PC-9 (cell line): ENCODE data around the gene OR10A4. TPM values are rescaled to one million over a fixed set of nuclear protein-coding genes. Genes with fewer than 3 reads are reported as not detected.
"Not testable (repeated sequence)": the region's sequence is repeated elsewhere in the genome, so short reads cannot be mapped to it uniquely, and the experiment has no call there.

Experiments
- BruUV-seq: library from RNA; stranded (reverse); fragments of 400-500 nt; replicated peaks from 2 replicates; lab custom pipeline; 2021; lab: Mats Ljungman, UMichigan
- CTCF ChIA-PET: fragments of 300-600 bp; sonication (Branson Sonifier 250); formaldehyde crosslinking; loops from one replicate; lab custom pipeline; 2022; ENCODE audit warnings: antibody characterized with exemption; lab: Charles Lee
- POLR2A ChIA-PET: fragments of 300-600 bp; sonication (Branson Sonifier 250); formaldehyde crosslinking; loops from one replicate; lab custom pipeline; 2022; ENCODE audit warnings: antibody characterized with exemption; ENCODE audit not compliant: unreplicated experiment; lab: Charles Lee
- DNase-seq, 2 experiments: peaks; one replicate each; pipeline versions ENCODE4 v3.0.0 to v3.0.0-alpha.2; 2015 to 2022; ENCODE audit warnings: mixed read lengths in 1 of 2
- H2AFZ ChIP-seq: fragments of 200-600 bp; sonication (generic); 2 replicates; pipeline ENCODE4 v1.8.1; 2017; ENCODE audit warnings: antibody characterized with exemption
- H3F3A ChIP-seq: fragments of 200-600 bp; sonication (generic); 2 replicates; pipeline ENCODE4 v1.8.1; 2017; ENCODE audit warnings: antibody characterized with exemption, mild to moderate bottlenecking, low read depth; ENCODE audit not compliant: insufficient read depth
- H3K27ac ChIP-seq: fragments of 200-600 bp; sonication (generic); 2 replicates; pipeline ENCODE4 v1.6.1; 2016; ENCODE audit warnings: mixed run types
- H3K27me3 ChIP-seq: fragments of 200-600 bp; sonication (generic); 2 replicates; pipeline ENCODE4 v1.6.1; 2016; ENCODE audit warnings: low read depth, mixed run types; ENCODE audit not compliant: insufficient read depth
- H3K36me3 ChIP-seq: fragments of 200-600 bp; sonication (generic); 2 replicates; pipeline ENCODE4 v1.6.1; 2016; ENCODE audit warnings: low read depth, mixed run types
- H3K4me1 ChIP-seq: fragments of 200-600 bp; sonication (generic); replicated peaks from 2 replicates; pipeline ENCODE4 v1.6.1; 2016; ENCODE audit warnings: mixed run types; ENCODE audit not compliant: insufficient read depth
- H3K4me2 ChIP-seq: fragments of 200-600 bp; sonication (generic); 2 replicates; pipeline ENCODE4 v1.6.1; 2017; ENCODE audit warnings: mixed run types
- H3K4me3 ChIP-seq: fragments of 200-600 bp; sonication (generic); 2 replicates; pipeline ENCODE4 v1.6.1; 2016; ENCODE audit warnings: mixed run types
- H3K79me2 ChIP-seq: fragments of 200-600 bp; sonication (generic); 2 replicates; pipeline ENCODE4 v1.6.1; 2017; ENCODE audit warnings: low read depth, mixed run types
- H3K9me2 ChIP-seq: fragments of 200-600 bp; sonication (generic); 2 replicates; pipeline ENCODE4 v1.8.1; 2017; ENCODE audit warnings: mild to moderate bottlenecking; ENCODE audit not compliant: insufficient read depth
- H3K9me3 ChIP-seq: fragments of 200-600 bp; sonication (generic); 2 replicates; pipeline ENCODE4 v1.8.1; 2016; ENCODE audit warnings: low read depth; ENCODE audit not compliant: insufficient read depth
- H4K20me1 ChIP-seq: fragments of 200-600 bp; sonication (generic); 2 replicates; pipeline ENCODE4 v1.8.1; 2017; ENCODE audit not compliant: insufficient read depth
- EZH2 ChIP-seq: fragments of 200-600 bp; sonication (generic); IDR thresholded peaks from 2 replicates; pipeline ENCODE4 v1.8.0; 2017; ENCODE audit warnings: antibody characterized with exemption, low read depth
- intact Hi-C: fragments of 100-400 bp; cut with micrococcal nuclease; formaldehyde crosslinking; loops from one replicate; pipeline ENCODE4 v1.10.0; 2022; ENCODE audit not compliant: unreplicated experiment
- total RNA-seq: library from RNA; stranded (reverse); gene quantifications from 2 replicates; pipeline ENCODE4 v1.2.3, GENCODE V29; 2021
- TF ChIP-seq, protein P1 (sequence below): fragments of 200-600 bp; sonication (generic); conservative IDR thresholded peaks from 2 replicates; pipeline ENCODE4 v1.6.1; 2017; ENCODE audit warnings: mixed run types, antibody characterized with exemption, mild to moderate bottlenecking, moderate library complexity

OR10A4 gene
- total RNA-seq, 1 experiment from 2014 or later = not detected

- BruUV-seq = no TSS peak
- TF ChIP-seq, protein P1, sequence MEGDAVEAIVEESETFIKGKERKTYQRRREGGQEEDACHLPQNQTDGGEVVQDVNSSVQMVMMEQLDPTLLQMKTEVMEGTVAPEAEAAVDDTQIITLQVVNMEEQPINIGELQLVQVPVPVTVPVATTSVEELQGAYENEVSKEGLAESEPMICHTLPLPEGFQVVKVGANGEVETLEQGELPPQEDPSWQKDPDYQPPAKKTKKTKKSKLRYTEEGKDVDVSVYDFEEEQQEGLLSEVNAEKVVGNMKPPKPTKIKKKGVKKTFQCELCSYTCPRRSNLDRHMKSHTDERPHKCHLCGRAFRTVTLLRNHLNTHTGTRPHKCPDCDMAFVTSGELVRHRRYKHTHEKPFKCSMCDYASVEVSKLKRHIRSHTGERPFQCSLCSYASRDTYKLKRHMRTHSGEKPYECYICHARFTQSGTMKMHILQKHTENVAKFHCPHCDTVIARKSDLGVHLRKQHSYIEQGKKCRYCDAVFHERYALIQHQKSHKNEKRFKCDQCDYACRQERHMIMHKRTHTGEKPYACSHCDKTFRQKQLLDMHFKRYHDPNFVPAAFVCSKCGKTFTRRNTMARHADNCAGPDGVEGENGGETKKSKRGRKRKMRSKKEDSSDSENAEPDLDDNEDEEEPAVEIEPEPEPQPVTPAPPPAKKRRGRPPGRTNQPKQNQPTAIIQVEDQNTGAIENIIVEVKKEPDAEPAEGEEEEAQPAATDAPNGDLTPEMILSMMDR = no peak
- TF ChIP-seq EZH2 = no peak
- CTCF ChIA-PET = no interaction called here
Measured at GRCh38 chr11:6876914-6877313, 489 bp downstream of the OR10A4 start.

DNA sequence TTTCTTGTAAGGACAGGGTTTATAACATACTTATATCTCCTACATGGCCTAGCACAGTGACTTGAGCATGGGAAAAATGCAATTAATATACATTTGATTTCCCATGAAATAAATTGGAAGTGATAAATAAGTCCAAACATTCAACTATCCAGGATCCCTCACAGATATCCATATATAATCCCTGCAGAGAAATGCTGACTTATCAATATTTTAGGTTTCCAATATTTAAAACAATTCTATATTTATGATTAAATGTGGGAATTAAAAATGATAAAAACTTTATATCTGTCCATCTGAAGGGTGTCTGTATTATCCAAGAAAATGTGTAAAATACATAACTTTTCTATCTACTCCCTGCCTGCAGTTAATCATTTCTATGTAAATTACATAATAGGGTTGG lies 6.3 kb downstream of the OR10A4 start:
- intact Hi-C loops = no loop called here
- Histone ChIP-seq H3F3A (no peaks in the 10 kb centered on the region), H3K4me2 (no peak overlapping the region), H3K4me1 (no peaks in the 10 kb centered on the region), H3K79me2 (no peaks in the 10 kb centered on the region), H4K20me1 (no peaks in the 10 kb centered on the region), H3K4me3 (no peak overlapping the region), H2AFZ (no peak overlapping the region), H3K27me3 (no peaks in the 10 kb centered on the region), H3K27ac (no peak overlapping the region), H3K9me2 (no peaks in the 10 kb centered on the region), H3K36me3 (no peaks in the 10 kb centered on the region), H3K9me3 (no peaks in the 10 kb centered on the region)
- POLR2A ChIA-PET = no interaction called here
- no peak for DNase-seq
- CTCF ChIA-PET = no interaction called here
- TF ChIP-seq, protein P1 = no peak
- TF ChIP-seq EZH2 = no peak
- no TSS peak for BruUV-seq

More at GRCh38 chr11:6876914-6877313, 489 bp downstream of the OR10A4 start:
- POLR2A ChIA-PET = no interaction called here
- no peaks in the 10 kb centered on the region for H3K9me2 ChIP-seq
- no peaks in the 10 kb centered on the region for H4K20me1 ChIP-seq
- H3K4me1 ChIP-seq = no peaks in the 10 kb centered on the region
- H3K36me3 ChIP-seq = no peaks in the 10 kb centered on the region
- no peak for DNase-seq
- intact Hi-C loops = no loop called here
- H3K27me3 ChIP-seq = no peaks in the 10 kb centered on the region
- no peaks in the 10 kb centered on the region for H3K79me2 ChIP-seq
- no peak overlapping the region for H3K4me2 ChIP-seq
- H3F3A ChIP-seq = no peaks in the 10 kb centered on the region
- H2AFZ ChIP-seq = no peak overlapping the region
- no peak overlapping the region for H3K27ac ChIP-seq
- H3K9me3 ChIP-seq = no peaks in the 10 kb centered on the region
- no peak overlapping the region for H3K4me3 ChIP-seq

GRCh38 chr11:6887711-6888110 lies 11.3 kb downstream of the OR10A4 start:
- H2AFZ ChIP-seq, H3K9me3 ChIP-seq, H3K4me3 ChIP-seq, H3F3A ChIP-seq, H3K4me2 ChIP-seq, DNase-seq, BruUV-seq, H3K9me2 ChIP-seq, H3K4me1 ChIP-seq, H3K27ac ChIP-seq, H3K79me2 ChIP-seq, POLR2A ChIA-PET, H4K20me1 ChIP-seq, CTCF ChIA-PET, H3K27me3 ChIP-seq, H3K36me3 ChIP-seq, intact Hi-C loops: not testable (repeated sequence)

- Histone ChIP-seq H3F3A (no peaks in the 10 kb centered on the region), H3K27me3 (no peaks in the 10 kb centered on the region), H3K79me2 (no peaks in the 10 kb centered on the region), H3K36me3 (no peaks in the 10 kb centered on the region), H2AFZ (no peak overlapping the region), H3K27ac (no peak overlapping the region), H3K9me3 (no peaks in the 10 kb centered on the region), H3K9me2 (no peaks in the 10 kb centered on the region), H3K4me3 (no peak overlapping the region), H3K4me1 (no peaks in the 10 kb centered on the region), H4K20me1 (no peaks in the 10 kb centered on the region), H3K4me2 (no peak overlapping the region)
- ChIA-PET CTCF (no interaction called here), POLR2A (interaction anchor here (0.6 kb wide), 1 partner anchor 1866 kb away, joined by 4 read pairs; no protein-coding TSS in a partner anchor)
- TF ChIP-seq, protein P1 = no peak
- TF ChIP-seq EZH2 = no peak
- BruUV-seq = no TSS peak
- DNase-seq = no peak
- intact Hi-C loops = no loop called here
Measured at GRCh38 chr11:6888830-6889229, 12.4 kb downstream of the OR10A4 start.
